Pancreas (tissue), 10 donors: ENCODE results near the gene SLC4A5. TPM values are rescaled to one million over a fixed set of nuclear protein-coding genes. Genes with fewer than 3 reads are reported as not detected.

Experiments
- ATAC-seq, 4 donors: fragments of 200-7000 bp; cut with Tn5 transposase; one replicate each; pipeline versions ENCODE4 v1.8.0 to v1.9.1; 2020; ENCODE audit warnings: mild to moderate bottlenecking in 4 of 4, moderate library complexity in 4 of 4
- DNase-seq, 6 donors: peaks; one replicate each; pipeline ENCODE4 v3.0.0-alpha.2; 2020
- FAIRE-seq: peaks from 2 replicates; lab custom pipeline; 2012; peaks lifted over from hg19 to GRCh38; lab: Jason Lieb, UNC
- H3K27ac ChIP-seq, 4 donors: fragments of 200-600 bp; sonication (generic); 1 replicate in 3 of 4; 2 replicates in 1 of 4; pipeline versions ENCODE4 v1.5.0 to v1.8.0; 2020
- H3K27me3 ChIP-seq, 4 donors: fragments of 200-600 bp; one replicate each; pipeline ENCODE4 v1.8.0; 2021
- H3K36me3 ChIP-seq, 3 donors: fragments of 200-600 bp; sonication (generic) in 1 of 3; one replicate each; pipeline versions ENCODE4 v1.5.0 to v1.8.0; 2020 to 2021
- H3K4me1 ChIP-seq, 3 donors: fragments of 200-600 bp; one replicate each; pipeline ENCODE4 v1.8.0; 2021
- H3K4me3 ChIP-seq, 4 donors: fragments of 200-600 bp; sonication (generic) in 2 of 4; one replicate each; pipeline versions ENCODE4 v1.5.0 to v1.8.0; 2020 to 2021
- H3K9me3 ChIP-seq, 4 donors: fragments of 200-600 bp; one replicate each; pipeline ENCODE4 v1.8.0; 2021
- CTCF ChIP-seq, 4 donors: fragments of 200-600 bp; sonication (generic) in 3 of 4; IDR thresholded peaks; one replicate each; pipeline versions ENCODE4 v1.5.0 to v1.8.0; 2021; ENCODE audit warnings: antibody characterized with exemption in 4 of 4
- WGBS, 2 donors: extraction: QIAGEN DNeasy Blood & Tissue Kit; methylation state at CpG; one replicate each; pipeline ENCODE4 v1.1.7; 2013; 5-methylcytosine and 5-hydroxymethylcytosine counted together
- intact Hi-C, 3 donors: fragments of 100-400 bp; cut with DNase I; formaldehyde crosslinking; loops; one replicate each; pipeline versions ENCODE4 v1.11.1 to v1.14.2; 2022
- polyA plus RNA-seq, 2 donors: library from polyadenylated mRNA; stranded (reverse); fragments of 200-250 nt; gene quantifications; one replicate each; pipeline ENCODE4 v1.2.3, GENCODE V29; 2013
- total RNA-seq, 6 donors: library from RNA; stranded (reverse); fragmentation: NEBNext Ultra II Directional in 4 of 6; extraction: Animal tissue kit (Norgen Biotek cat#: 25700) in 4 of 6; gene quantifications; one replicate each; pipeline versions ENCODE4 v1.2.1 to v1.2.4, GENCODE V29; 2021 to 2023
- donor health status: healthy with polysubstance abuse.
- donor health status: DM: no; HTN: no; CAD: no; lungs with moderate emphysema.
- donor health status: DM: no; HTN: no; CAD: no.
- donor health status: control.
- donor health status: control.
- donor health status: Bipolar disorder and iron deficiency.
- donor health status: DM: yes; HTN: yes; CAD: no.
- donor health status: DM: no; HTN: no; CAD: no.
- donor health status: DM: no; HTN: no; CAD: no.
- donor health status: DM: yes; HTN: yes; CAD: no.

Gene SLC4A5
- total and polyA plus RNA-seq, 8 donors, result 0.60 to 2.2 (median 1.4) TPM

- intact Hi-C loops, result no loop called here
- FAIRE-seq (no peak), ATAC-seq (peak in 3 of 4 donors; percentile 15 to 34 (median 28)), DNase-seq (no peak)
- Histone ChIP-seq H3K27me3 (no peaks in the 10 kb centered on the region), H3K27ac (no peak overlapping the region), H3K9me3 (no peaks in the 10 kb centered on the region), H3K36me3 (no peaks in the 10 kb centered on the region), H3K4me3 (no peak overlapping the region), H3K4me1 (peaks cover 0 to 7% (median 6%) of the 10 kb centered on the region in 3 donors)
- no peak for TF ChIP-seq CTCF (IDR thresholded peaks at IDR 0.05)
- 62 to 69% methylated on average over 4 of the region's 4 CpGs for WGBS, 2 donors
Observed at GRCh38 chr2:74225698-74226459, 117.3 kb downstream of the SLC4A5 start.

- Histone ChIP-seq H3K4me3 (no peak overlapping the region), H3K9me3 (no peaks in the 10 kb centered on the region), H3K27ac (no peak overlapping the region), H3K36me3 (no peaks in the 10 kb centered on the region), H3K4me1 (peaks cover 0 to 7% (median 6%) of the 10 kb centered on the region in 3 donors), H3K27me3 (no peaks in the 10 kb centered on the region)
- ATAC-seq (no peak), FAIRE-seq (no peak), DNase-seq (no peak)
- WGBS, 2 donors, result 92 to 95% methylated on average over 8 of the region's 8 CpGs
- intact Hi-C loops, result no loop called here
- no peak for TF ChIP-seq CTCF (IDR thresholded peaks at IDR 0.05)
Observed at GRCh38 chr2:74223941-74224770, 119.1 kb downstream of the SLC4A5 start.

GRCh38 chr2:74222300-74222650 is 120.9 kb downstream of the SLC4A5 start:
- Histone ChIP-seq H3K36me3 (no peaks in the 10 kb centered on the region), H3K4me1 (peaks cover 0 to 11% (median 6%) of the 10 kb centered on the region in 3 donors), H3K4me3 (no peak overlapping the region), H3K27ac (no peak overlapping the region), H3K27me3 (no peaks in the 10 kb centered on the region), H3K9me3 (no peaks in the 10 kb centered on the region)
- WGBS, 2 donors, result 89 to 90% methylated on average over 6 of the region's 6 CpGs
- no peak for FAIRE-seq
- no peak for TF ChIP-seq CTCF (IDR thresholded peaks at IDR 0.05)
- intact Hi-C loops, result no loop called here
- DNase-seq, result no peak
- ATAC-seq, result no peak

GRCh38 chr2:74221604-74222299 is 121.5 kb downstream of the SLC4A5 start:
- no peak for TF ChIP-seq CTCF (IDR thresholded peaks at IDR 0.05)

More at GRCh38 chr2:74221604-74222299, 121.5 kb downstream of the SLC4A5 start:
- Histone ChIP-seq H3K9me3 (no peaks in the 10 kb centered on the region), H3K4me1 (peaks cover 0 to 11% (median 6%) of the 10 kb centered on the region in 3 donors), H3K36me3 (no peaks in the 10 kb centered on the region), H3K4me3 (no peak overlapping the region), H3K27me3 (no peaks in the 10 kb centered on the region), H3K27ac (no peak overlapping the region)
- intact Hi-C loops, result no loop called here
- no peak for ATAC-seq
- DNase-seq, result no peak
- FAIRE-seq, result no peak
- 96 to 97% methylated on average over 6 of the region's 6 CpGs for WGBS, 2 donors
